Cerebellar cortex (tissue), 1 donor: ENCODE results near the gene SCYGR2.
"Not testable (repeated sequence)": the region's sequence is repeated elsewhere in the genome, so short reads cannot be mapped to it uniquely, and the experiment has no call there.

Experiments used
- DNase-seq: peaks from one replicate; pipeline ENCODE4 v3.0.0-alpha.2; 2015; ENCODE audit warnings: low spot score

The SCYGR2 gene, protein sequence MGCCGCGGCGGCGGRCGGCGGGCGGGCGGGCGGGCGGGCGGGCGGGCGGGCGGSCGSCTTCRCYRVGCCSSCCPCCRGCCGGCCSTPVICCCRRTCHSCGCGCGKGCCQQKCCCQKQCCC

DNA sequence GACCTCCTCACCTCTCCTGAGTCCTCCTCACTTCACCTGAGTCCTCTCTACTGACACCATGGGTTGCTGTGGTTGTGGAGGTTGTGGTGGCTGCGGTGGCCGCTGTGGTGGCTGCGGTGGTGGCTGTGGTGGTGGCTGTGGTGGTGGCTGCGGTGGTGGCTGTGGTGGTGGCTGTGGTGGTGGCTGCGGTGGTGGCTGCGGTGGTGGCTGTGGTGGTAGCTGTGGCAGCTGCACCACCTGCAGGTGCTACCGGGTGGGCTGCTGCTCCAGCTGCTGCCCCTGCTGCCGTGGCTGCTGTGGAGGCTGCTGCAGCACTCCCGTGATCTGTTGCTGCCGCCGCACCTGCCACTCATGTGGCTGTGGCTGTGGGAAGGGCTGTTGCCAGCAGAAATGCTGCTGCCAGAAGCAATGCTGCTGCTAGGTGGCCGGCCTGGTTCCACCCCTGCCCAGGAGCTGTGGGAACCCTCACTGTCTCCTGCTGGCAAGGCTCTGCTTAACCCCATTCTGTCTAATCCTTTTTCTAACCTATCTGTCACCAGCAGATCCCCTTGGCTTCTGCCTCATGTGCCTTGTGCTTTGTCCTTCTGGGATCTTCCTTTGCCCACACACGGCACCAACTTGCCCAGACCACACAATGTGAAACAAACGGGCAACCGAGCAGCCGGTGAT, at the start of gene SCYGR2:
TSS of gene SCYGR2 (plus strand) at position 59 of the 669 bp plus-strand sequence. CDS start at position 59, 0 bp downstream.
- DNase-seq: not testable (repeated sequence)

DNA sequence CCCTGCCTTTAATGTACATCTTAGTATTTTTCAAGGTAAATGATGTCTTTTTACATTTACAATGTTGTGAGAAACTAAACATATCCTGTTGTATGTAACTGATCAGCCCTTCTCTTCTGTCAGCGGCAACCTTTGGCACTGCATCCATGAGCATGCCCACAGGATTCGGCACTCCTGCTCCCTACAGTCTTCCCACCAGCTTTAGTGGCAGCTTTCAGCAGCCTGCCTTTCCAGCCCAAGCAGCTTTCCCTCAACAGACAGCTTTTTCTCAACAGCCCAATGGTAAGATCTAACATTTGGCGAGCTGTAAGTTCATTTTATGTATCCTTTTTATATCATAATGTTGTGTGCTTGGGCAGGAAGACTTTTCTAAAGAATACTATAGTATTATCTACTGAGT, 46.9 kb upstream of the SCYGR2 start:
- DNase-seq: no peak

DNA sequence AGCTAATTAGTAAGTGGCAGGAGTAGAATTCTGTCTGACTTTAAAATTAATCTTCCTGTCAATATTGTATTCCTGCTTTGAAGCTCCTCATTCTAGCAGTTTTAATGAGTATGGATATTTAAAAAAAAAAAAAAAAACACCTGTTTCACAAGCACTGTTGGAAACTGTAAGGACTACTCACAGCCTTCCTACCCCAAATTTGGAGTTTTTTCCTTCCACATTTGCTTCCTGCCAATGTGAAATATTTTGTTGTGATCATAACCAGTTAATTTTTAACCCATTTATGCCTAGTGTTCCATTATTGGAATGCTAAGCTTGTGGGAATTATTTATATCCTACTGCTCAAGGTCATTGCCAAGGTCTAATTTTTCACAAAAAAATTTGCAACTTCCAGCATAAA, 36.1 kb upstream of the SCYGR2 start:
- DNase-seq: no peak

DNA sequence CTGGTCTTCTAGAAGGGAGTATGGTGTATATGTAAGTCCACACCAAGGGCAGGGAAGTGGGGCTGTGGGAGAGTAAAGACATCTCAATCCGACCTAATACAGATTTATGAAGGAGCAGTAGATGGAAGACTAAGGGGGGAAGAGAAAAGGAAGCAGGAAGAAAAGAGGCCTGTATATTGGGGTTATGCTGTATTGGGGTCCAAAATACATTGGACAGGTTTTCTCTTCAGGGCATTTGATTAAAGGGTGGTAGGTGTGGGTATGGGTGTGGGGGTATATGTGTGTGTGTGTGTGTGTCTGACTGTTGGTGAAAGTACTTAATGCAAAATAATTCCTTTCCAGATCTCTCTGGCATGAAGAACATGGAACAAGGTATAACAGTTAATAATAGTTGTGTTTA, 33.6 kb upstream of the SCYGR2 start:
- DNase-seq: no peak

DNA sequence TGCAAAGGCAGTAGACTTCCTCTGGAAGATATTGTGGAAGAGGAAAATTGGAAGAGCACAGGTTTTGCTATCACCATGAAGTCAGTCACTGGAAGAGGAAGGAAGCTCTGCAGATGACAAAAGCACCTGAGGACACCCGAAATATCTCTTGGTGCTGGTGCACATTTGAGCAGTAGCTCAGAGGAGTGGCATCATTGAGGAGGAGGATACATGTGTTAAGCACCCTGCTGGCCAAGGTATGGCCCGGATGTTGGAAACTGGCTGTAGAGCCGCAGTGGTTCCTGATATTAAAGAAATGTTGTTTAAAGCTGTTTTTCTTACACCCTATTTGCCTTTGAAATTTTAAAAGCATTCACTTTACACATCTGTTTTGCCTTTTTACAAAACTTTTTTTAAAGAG, 32.7 kb upstream of the SCYGR2 start:
- no peak for DNase-seq

DNA sequence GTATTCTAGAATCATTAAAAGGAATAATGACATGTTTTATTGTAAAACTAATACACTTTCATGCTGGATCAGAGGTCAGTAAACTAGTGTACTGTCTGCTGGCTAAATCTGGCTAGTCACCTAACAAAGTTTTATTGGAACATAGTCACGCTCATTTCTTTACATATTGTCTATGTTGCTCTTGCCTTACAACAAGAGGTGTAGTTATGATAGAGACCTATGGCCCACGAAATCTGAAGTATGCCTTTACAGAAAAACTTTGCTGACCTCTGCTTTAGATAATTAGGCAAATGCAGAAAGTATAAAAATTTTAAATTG, 29.9 kb upstream of the SCYGR2 start:
- DNase-seq: no peak

DNA sequence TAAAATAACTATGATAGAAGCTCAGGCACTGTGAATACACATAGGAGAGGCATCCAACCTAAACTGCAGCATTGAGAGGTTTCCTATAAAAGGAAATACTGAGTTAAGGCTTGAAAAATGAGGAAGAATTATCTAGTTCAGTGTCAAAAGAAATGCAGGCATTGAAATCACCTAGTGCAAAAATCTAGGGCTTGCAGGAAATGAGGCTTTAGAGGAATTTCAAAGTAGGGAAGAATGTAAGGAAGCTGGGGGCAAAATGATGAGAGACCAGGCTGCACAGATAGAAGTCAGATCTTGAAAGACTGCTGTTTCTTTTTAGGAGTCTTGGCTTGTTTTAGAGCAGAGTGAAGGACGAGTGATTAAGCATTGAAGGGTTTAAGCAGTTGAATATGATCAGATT, 28.1 kb upstream of the SCYGR2 start:
- no peak for DNase-seq

DNA sequence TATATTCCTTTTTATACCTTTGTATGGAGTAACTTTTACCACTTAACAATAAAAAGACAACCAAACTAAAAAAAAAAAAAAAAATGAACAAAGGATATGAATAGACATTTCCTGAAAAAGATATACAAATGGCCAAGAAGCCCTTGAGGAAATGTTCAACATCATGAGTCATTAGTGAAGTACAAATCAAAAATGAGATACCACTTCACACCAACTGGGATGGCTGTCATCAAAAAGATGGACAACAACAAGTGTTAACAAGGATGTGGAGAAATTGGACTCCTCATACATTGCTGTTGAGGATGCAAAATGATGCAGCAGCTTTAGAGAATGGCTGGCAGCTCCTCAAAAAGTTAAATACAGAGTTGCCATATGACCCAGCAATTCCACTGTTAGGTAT, 22.6 kb upstream of the SCYGR2 start:
- DNase-seq: no peak

DNA sequence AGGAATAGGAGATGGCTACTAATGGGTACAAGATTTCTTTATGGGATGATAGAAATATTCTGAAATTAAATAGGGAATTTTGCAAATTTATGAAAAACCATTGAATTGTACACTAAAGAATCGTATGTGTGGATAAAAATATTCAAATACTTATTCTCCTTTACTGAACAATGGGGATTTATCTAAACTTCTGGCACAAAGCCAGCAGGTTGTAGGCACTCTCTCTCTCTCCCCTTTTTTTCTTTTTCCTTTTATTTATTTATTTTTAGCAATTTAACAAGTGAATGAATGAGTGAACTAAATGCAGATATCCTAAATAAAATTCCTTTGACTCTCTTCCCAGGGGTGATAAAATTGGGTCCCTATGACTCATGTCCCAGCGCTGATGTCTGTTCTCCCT, 21.9 kb upstream of the SCYGR2 start:
- no peak for DNase-seq

DNA sequence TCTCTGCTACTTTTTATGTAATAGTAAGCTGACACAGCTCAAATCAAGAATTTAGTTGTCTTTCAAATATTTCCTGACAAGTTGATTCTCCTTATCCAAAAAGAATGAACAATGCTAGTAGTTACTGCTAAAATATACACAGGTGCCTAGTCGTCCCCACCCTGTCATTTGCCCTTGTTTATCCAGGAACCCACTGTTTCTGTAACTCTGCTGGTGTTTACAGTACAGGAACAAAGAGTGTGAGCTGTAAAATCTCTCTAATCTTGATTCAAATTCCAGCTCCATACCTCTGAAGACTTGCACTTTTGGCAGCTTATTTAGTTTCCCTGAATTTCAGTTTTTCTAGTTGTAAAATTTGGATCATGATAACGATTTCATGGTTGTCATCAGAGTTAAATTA, 21.1 kb upstream of the SCYGR2 start:
- DNase-seq: no peak

DNA sequence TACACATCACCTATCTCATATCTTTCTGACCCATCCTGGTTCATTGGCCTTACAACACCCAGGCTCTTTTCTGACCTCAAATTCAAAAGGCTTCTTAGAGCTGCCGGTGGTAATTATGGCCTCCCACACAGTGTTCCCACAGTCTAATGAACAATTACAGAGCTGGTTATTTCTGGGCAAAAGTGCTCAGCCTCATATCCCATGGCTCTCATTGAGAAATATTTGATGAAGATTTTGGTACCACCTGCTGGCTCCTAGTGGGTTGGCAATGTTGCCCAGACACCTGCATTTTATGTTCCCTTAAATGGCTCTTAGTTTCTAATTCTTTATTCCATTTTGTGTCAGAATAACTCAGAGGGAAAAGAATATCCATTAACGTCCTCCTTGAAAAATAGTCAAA, 20.1 kb upstream of the SCYGR2 start:
- DNase-seq: no peak

DNA sequence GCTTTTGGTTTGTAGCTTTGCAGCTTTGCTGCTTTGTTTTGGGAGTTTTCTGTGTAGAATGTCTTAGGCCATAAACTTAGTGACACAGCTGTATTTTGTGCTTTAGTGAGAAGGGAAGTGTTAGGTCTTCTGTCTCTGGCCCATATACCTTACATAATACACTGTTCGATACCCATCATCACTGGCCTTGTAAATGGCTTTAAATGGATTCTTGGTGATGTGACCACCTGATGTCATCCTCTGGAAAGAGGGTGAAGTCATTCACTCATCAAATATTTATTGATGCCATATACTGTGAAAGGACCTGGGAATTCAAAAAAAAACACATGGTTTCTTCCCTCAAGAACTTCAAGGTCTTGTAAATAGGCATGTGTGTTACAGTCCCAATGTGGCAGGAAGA, 18.9 kb upstream of the SCYGR2 start:
- DNase-seq: no peak

DNA sequence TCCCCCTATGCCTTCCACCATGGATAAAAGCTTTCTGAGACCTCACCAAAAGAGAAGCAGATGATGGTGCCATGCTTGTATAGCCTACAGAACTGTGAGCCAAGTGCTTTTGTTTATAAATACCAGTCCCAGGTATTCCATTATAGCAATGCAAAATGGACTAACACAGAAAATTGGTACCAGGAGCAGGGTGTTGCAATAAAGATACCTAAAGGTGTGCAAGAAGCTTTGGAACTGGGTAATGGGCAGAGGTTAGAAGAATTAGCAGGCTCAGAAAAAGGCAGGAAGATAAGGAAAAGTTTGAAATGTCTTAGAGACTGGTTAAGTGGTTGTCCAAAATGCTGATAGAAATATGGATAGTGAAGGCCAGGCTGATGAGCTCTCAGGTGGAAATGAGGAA, 16.3 kb upstream of the SCYGR2 start:
- DNase-seq: no peak

DNA sequence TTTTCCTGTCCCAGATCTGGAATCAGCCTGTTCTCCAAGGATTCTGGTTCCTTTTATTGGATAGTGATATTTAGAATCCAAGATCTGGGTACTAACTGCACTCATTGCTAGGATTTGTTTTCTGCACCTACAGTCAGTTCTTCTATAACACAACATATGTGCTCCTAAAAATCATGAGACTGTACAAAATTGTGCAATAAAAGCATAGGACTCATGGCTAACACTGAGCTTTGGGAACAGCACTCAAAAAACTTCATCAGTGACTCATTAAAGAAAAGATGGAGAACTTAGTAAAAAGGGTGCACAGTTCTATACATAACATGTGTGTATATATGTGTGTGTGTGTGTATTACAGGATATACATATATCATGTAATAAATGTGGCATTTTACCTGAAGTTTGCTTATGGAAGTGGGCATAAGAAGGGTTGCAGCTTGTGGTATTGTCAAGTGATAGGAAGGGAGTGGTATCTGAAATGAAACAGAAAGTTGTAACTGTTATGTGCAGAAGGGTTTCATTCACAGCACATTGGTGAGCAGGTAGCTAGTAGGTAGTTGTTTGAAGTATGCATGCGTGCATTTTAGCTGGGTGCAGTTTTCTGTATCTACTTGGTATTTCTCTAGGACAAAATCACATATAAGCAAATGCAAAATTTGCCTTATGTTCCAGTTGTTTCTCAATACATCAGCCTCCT, 5.9 kb upstream of the SCYGR2 start:
- no peak for DNase-seq

DNA sequence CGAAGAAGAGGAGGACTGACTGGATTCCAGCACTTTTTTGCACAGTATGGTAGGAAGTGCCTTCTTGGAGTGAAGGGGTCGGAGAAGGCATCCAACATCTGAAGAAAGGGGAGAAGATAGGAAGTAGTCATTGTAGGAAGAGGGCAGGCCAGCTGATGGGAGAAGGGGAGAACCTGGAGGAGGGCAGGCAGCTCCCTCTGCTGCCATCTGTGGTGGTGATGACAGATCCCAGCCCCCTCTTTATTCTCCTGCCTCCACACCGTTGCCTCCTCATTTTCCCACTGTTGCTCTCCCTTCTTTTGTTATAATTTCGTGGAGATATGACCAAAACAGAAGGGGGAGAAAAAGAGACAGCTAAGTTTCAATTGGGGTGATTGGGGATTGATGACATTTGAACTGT, 2.9 kb upstream of the SCYGR2 start:
- DNase-seq: no peak

DNA sequence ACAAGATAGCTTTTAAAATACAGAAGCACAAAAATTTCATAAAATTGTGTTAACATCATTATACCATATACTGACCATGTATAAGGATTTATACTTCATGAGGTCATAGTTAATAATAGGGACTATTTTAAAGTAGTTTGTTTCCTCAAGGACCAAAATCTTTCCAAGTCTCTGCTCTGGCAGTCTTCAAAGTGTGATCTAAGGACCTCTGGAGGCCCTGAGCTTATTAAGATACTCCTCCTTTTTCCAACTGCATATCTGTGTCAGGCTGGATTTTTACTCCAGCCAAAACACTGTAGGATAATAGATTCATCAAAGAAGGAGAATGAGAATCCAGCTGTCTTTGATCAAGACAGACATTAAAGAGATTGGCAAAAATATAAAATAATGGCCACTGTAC, 1.7 kb upstream of the SCYGR2 start:
- DNase-seq: no peak

DNA sequence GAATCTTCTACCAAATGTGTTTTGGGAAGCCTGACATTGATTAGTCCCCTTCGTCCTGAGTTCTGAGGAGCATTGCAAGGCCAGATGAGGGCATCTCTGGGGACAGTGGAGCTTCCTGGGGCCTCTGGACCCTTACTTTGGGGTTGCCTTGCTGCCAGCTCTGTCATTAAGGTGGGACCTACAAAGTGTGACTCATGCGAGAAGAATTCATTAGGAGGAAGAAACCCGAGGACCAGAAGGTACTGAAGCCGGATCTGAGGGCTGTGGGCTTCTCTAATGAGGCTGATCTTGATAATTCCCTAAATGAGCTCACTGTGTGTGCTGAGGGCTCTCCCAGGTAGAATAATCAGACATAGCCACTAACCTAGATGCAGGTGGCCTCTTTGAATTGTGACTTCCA, 695 bp upstream of the SCYGR2 start:
- no peak for DNase-seq

DNA sequence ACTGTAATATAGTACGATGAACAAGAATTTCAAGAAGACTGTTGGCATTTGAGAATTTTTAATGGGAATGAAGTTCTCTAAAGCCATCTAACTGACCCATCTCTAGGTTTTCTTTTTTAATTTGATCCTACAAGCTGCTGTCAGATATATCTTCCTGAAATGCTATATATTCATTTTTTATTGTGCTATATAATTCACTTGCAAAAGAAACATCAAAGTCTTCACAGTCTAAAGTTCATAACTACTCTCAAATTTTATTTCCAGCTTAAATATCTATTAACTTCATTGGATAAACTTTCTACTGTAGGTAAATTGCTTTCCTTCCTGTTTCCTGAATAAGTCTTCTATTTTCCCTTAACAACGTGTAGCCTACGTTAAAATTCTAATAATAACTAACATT, 3.7 kb downstream of the SCYGR2 start:
- DNase-seq: no peak

DNA sequence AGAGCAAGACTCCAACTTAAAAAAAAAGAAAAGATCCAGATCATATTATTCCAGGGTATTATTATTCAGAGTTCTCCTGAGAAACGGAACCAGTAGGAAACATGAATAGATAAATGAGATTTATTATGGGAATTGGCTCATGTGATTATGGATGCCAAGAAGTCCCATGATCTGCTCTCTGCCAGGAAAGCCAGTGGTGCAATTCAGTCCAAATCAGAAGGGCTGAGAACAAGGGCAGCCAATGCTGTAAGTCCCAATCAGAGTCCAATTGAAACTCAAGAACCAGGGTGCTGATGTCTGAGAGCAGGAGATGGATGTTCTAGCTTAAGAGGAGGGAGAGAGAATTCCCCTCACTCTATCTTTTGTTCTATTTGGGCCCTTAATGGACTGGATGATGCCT, 7.8 kb downstream of the SCYGR2 start:
- DNase-seq: no peak

DNA sequence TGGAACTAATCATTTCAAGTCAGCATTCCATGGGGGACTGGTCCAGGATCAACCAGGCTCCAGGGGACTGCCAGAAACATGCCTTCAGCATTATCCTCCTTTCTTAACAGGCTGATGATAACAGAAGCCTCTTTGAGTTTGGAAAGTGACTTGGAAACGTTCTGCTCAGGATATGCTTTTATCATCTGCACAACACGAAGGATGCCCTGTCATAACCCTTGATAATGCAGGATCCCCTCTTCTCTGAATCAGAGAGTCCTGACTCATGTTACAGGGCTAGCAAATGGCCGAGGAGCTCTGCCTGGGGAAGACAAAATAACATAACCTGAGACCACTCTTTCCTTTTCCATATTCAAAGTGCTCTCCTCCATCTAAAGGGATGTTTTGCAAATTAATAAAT, 9.2 kb downstream of the SCYGR2 start:
- no peak for DNase-seq

DNA sequence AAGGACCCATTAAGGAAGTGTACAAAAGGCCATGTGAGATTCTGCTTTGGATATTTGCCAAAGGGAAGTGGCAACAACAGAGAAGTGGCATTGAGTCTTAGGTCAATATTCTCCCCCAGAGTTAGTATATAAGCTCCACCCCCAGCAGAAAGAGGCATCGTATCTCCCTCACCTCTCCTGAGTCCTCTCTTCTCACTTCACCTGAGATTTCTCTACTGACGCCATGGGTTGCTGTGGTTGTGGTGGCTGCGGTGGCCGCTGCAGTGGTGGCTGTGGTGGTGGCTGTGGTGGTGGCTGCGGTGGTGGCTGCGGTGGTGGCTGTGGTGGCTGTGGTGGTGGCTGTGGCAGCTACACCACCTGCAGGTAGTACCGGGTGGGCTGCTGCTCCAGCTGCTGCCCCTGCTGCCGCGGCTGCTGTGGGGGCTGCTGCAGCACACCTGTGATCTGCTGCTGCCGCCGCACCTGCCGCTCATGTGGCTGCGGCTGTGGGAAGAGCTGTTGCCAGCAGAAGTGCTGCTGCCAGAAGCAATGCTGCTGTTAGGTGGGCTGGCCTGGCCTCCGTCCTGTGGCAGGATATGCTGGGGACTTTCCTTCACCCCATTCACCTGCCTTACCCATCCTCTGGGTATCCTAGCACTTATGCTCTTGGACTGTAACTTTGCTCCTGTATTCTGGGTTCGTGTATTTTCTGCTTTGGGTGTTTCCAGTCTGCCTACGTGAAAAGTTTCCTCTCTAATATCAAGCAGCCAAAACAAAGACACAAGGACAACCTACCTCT, 10.1 kb downstream of the SCYGR2 start:
- no peak for DNase-seq

DNA sequence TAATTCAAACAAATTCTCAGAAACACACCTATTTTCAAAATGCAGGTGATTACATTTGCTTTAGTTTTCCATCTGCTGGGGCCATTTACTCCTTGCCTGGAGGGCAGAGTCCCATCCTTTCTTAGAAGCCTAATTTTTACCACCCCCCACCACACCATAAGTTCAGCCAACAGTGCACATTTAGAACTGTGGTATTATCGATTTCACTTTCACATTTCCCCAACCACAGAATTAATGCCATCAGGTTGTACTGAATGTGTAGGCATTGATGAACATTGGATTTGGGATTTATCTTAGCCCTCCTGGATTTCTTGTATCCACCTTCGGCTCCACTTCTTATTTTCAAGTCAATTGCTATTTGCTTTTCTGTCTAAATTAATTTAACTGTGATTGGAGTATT, 11.4 kb downstream of the SCYGR2 start:
- no peak for DNase-seq
